ENCODE results near the gene RSRC1.

RSRC1 gene

DNA sequence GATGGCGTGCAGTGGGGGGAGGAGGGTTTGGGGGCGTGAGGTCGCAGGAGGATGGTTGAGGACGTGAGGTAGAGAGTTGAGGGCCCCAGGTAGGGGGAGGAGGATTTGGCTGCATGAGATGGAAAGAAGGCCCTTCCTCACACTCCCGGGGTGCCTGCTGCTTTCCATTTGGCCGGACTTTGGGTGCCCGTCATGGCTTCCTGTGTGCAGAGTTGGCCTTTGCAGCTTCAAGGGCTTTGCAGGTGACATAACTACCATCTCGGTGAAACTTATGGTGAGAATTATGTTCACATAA, 462.8 kb downstream of the RSRC1 start:
- TF ChIP-seq CTCF (conservative IDR thresholded peaks at IDR 0.05; ENCODE audit: low read depth, low read length), result no peak
- H3K4me2 ChIP-seq, result no peak overlapping the region
- no peaks in the 10 kb centered on the region for H3K27me3 ChIP-seq (ENCODE audit: insufficient read depth, low read depth)
- H3K4me3 ChIP-seq (IDR thresholded peaks at IDR 0.05; ENCODE audit: insufficient read depth, low read depth, low read length), result no peak overlapping the region
- no peaks in the 10 kb centered on the region for H3K79me2 ChIP-seq (ENCODE audit: insufficient read depth, low read depth)
- no peak overlapping the region for H3K9ac ChIP-seq
- no peak overlapping the region for H3K27ac ChIP-seq
- peaks cover 6% of the 10 kb centered on the region for H3K4me1 ChIP-seq (ENCODE audit: low read depth, poor library complexity, severe bottlenecking)
- no peaks in the 10 kb centered on the region for H4K20me1 ChIP-seq (ENCODE audit: insufficient read depth)
- no peak overlapping the region for H2AFZ ChIP-seq (ENCODE audit: low read depth)
- no peaks in the 10 kb centered on the region for H3K36me3 ChIP-seq (ENCODE audit: insufficient read depth)

GRCh38 chr3:158573714-158574113, 463.8 kb downstream of the RSRC1 start:
- H3K4me1 ChIP-seq (ENCODE audit: low read depth, poor library complexity, severe bottlenecking), result peaks cover 6% of the 10 kb centered on the region
- no peak overlapping the region for H3K9ac ChIP-seq
- no peak overlapping the region for H3K4me3 ChIP-seq (IDR thresholded peaks at IDR 0.05; ENCODE audit: insufficient read depth, low read depth, low read length)
- H3K36me3 ChIP-seq (ENCODE audit: insufficient read depth), result no peaks in the 10 kb centered on the region
- no peaks in the 10 kb centered on the region for H3K27me3 ChIP-seq (ENCODE audit: insufficient read depth, low read depth)
- no peak overlapping the region for H2AFZ ChIP-seq (ENCODE audit: low read depth)
- TF ChIP-seq CTCF (conservative IDR thresholded peaks at IDR 0.05; ENCODE audit: low read depth, low read length), result no peak
- no peaks in the 10 kb centered on the region for H3K79me2 ChIP-seq (ENCODE audit: insufficient read depth, low read depth)
- H4K20me1 ChIP-seq (ENCODE audit: insufficient read depth), result no peaks in the 10 kb centered on the region
- H3K4me2 ChIP-seq, result no peak overlapping the region
- H3K27ac ChIP-seq, result no peak overlapping the region

DNA sequence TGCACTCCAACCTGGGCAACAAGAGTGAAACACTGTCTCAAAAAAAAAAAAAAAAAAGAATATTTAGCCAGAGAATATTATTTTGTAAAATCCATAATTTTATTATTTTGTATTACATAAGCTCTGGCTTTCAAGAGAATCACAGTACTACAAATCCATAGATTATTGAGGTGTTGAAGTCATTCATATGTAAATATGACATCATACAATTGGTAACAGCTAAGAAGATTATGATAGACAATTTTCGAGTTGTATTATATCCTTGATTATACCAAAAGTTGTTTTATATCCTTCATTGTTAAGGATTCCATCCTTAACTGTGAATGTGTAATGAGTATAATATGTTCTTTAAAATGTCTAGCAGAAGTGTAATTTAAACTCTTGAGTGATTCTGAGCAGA, 464.8 kb downstream of the RSRC1 start:
- no peak overlapping the region for H3K9ac ChIP-seq
- no peak overlapping the region for H3K4me3 ChIP-seq (IDR thresholded peaks at IDR 0.05; ENCODE audit: insufficient read depth, low read depth, low read length)
- no peak overlapping the region for H3K4me2 ChIP-seq
- H4K20me1 ChIP-seq (ENCODE audit: insufficient read depth), result no peaks in the 10 kb centered on the region
- H2AFZ ChIP-seq (ENCODE audit: low read depth), result no peak overlapping the region
- peaks cover 6% of the 10 kb centered on the region for H3K4me1 ChIP-seq (ENCODE audit: low read depth, poor library complexity, severe bottlenecking)
- no peaks in the 10 kb centered on the region for H3K36me3 ChIP-seq (ENCODE audit: insufficient read depth)
- H3K27ac ChIP-seq, result no peak overlapping the region
- H3K79me2 ChIP-seq (ENCODE audit: insufficient read depth, low read depth), result no peaks in the 10 kb centered on the region
- H3K27me3 ChIP-seq (ENCODE audit: insufficient read depth, low read depth), result no peaks in the 10 kb centered on the region
- no peak for TF ChIP-seq CTCF (conservative IDR thresholded peaks at IDR 0.05; ENCODE audit: low read depth, low read length)

- Histone ChIP-seq H3K4me3 (IDR thresholded peaks at IDR 0.05; ENCODE audit: insufficient read depth, low read depth, low read length) (no peak overlapping the region), H3K4me2 (no peak overlapping the region), H3K36me3 (ENCODE audit: insufficient read depth) (no peaks in the 10 kb centered on the region), H3K79me2 (ENCODE audit: insufficient read depth, low read depth) (no peaks in the 10 kb centered on the region), H4K20me1 (ENCODE audit: insufficient read depth) (no peaks in the 10 kb centered on the region), H2AFZ (ENCODE audit: low read depth) (no peak overlapping the region), H3K4me1 (ENCODE audit: low read depth, poor library complexity, severe bottlenecking) (no peaks in the 10 kb centered on the region), H3K9ac (no peak overlapping the region), H3K27ac (no peak overlapping the region), H3K27me3 (ENCODE audit: insufficient read depth, low read depth) (no peaks in the 10 kb centered on the region)
- no peak for TF ChIP-seq CTCF (conservative IDR thresholded peaks at IDR 0.05; ENCODE audit: low read depth, low read length)
Observed at GRCh38 chr3:158590223-158590622, 480.3 kb downstream of the RSRC1 start.

Measured in KMS-11 (cell line).